Midbrain (tissue), 1 donor: ENCODE results near the gene PGA3.
"Not testable (repeated sequence)": the region's sequence is repeated elsewhere in the genome, so short reads cannot be mapped to it uniquely, and the experiment has no call there.

Experiments used
- DNase-seq: peaks from one replicate; lab custom pipeline; 2025; lab: John Stamatoyannopoulos, UW

Gene PGA3

DNA sequence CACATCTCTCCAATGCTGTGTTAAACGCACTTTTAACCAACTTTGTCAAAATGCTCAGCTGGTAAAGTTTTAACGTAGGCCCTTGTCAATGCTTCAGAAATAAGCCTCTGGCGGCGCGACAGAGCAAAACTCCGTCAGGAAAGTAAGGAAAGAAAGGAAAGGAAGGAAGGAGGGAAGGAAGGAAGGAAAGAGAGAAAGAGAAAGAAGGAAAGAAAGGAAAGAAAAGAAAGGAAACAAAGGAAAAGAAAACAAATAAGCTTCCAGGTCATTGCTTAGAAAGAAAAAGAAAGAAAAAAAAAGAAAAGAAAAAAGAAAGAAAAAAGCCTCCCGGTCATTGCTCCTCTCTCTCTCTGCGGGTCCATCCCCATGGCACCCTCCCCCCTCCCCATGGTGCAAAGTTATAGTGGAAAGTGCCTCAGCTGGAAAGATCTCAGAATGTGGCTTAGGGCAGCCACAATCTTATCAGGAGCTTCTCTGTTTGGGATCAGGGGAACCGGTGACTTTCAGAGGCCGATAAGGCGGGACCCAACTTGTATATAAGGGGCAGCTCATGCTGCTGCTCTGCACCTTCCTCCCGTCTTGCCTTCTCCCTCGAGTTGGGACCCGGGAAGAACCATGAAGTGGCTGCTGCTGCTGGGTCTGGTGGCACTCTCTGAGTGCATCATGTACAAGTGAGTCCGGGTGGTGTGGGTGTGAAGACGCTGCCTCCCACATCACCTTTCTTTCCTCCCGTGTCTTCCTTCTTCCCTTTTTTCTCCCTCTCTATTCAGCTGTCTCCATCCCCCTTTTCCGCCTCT, at the start of gene PGA3:
Gene PGA3, plus strand, starts transcription at position 566 of the 797 bp plus-strand sequence. Its CDS starts 50 bp downstream, at position 616.
- DNase-seq = not testable (repeated sequence)

DNA sequence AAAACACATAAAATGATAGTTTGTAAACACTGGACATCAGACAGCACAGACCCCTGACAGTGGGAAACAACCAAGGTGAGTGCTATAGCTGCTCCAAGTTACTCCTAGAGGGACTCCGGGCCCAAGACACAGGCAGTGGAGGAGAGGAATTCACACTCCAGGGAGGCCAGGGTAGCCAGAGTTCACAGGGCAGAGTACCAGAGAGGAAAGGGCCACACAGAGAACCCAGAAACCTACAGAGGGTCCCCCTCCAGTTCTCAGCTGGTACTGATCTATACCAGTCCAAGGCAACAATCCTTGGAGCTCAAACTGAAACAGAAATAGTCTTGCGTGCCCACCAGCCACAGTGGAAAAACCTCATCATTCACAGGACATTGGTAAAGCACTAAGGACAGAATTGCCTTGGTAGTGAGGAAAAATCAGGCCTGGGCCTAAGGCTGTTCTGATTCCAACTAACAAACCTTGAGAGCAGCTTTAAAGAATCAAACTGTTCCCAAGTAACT, 49.7 kb upstream of the PGA3 start:
- no peak for DNase-seq

GRCh38 chr11:61154528-61154927, 48.8 kb upstream of the PGA3 start:
- DNase-seq = no peak

DNA sequence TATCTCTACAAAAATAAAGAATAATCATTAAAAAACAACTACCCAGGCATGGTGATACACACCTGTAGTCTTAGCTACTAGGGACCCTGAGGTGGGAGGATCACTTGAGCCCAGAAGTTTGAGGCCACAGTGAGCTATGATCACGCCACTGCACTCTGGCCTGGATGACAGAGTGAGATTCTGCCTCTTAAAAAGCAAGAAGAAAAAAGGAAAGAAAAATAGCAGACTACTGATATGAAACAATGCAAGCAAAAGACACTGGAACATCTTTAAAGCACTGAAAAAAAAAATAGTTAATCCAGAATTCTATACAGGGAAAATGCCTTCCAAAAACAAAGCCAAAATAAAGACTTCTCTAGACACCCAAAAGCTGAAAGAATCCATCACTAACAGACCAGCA, 48.0 kb upstream of the PGA3 start:
- no peak for DNase-seq

- DNase-seq = no peak
Observed at GRCh38 chr11:61155741-61156140, 47.6 kb upstream of the PGA3 start.

- no peak for DNase-seq
Observed at GRCh38 chr11:61157743-61158142, 45.6 kb upstream of the PGA3 start.

DNA sequence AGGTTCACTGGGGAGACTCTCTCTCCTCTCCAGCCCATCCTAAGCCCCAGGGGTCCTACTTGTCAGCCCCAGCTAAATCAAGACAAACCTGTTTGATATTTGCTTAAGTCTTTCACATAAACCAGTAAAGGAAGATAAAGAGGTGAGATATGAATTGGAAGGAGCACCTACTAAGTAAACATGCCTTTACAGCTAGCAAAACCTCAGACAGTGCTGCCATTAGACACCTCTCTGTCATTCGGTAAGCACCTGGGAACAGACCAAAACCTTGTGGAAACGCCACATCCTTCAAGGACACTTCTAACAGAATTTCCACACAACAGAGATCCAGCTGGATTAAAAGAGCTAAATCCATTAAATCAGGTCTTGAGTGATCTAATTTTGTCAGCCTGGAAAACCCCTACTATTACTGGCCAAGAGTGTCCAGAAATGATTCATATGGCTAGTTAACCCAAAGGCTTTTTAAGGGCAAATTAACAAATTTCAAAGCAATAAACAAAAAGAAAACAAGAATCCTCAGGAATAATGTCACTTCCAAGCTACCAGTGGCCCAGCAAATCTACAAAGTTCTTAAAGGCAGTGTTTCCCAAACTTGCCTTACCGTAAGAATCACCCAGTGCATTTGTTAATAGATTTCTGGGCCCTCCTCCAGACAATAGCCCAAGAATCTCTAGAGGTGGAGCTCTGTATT, 44.5 kb upstream of the PGA3 start:
- no peak for DNase-seq

DNA sequence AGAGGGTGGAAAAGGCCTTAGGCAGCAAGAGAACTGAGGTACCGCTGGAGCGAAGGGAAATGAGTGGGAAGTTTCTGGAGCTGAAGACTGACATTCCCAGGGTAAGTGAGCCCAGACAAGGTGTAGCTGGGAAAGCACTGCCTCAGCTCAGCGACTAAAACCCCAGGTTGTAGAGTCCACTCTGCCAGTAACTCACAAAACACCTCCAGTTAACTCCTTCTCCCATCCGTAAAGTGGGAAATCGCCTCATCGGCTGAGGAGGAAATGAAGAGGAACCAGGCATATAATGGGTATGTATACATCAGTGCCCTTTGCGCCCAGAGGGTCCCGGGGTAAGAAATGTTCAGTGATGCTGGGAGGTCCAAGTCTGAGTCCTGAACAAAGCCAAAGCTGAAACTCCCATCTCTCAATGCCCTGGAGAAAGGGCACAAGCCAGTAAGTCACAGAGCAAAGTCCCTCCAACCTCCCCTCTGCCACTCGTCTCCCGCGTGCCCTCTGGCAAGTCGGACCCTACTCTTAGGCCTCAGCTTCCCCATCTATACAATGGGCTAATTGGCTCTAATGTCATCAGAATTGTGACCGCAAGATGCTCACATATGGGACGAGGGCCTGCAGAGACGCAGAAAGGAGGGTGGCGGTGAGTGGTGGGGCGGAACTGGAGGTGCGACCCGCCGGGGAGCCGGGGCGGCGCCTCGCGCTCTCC, 42.7 kb upstream of the PGA3 start:
- DNase-seq = no peak

DNA sequence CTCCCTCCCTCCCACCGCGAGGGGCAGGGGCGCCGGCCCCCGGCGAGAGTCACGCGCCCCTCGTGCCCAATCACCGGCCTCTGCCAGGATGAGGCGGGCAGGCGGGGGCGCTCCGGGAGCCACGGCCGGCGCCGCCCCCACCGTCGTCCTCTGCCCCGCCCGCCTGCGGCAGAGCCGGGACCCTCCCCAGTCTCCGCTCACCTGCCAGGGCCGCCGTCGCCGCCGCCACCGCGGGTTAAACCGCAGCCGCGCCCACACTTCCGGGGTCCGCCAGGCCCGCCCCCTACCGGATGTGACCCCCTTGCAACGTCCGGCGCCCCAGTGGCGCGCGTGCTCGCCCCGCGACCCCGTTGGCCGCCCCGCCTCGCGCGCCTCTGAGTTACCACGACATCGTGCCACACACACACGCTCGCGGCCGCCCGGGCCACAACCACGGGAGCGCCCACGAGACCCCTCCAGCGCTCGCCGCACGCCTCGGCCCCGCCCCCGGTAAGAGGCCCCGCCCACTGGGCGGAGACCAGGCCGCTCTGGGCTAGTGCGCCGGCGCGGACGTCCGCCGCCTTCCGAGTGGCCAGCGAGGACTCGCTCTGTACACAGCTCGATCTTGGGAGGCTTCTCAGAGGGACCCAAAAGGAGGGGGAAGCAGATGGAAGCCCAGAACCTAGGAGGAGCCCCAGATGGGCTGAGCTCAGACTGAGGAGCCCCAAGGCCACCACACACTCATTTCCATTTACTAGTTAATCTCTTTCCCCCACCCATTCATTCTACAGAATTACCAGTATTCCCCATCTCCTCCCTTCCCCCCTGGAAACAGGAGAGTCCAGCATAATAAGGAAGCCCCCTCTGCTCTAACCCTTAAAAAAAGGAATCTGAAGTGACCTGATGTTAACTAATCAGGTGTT, 41.9 kb upstream of the PGA3 start, which contains the start of gene VPS37C:
Gene VPS37C, minus strand, starts transcription at position 237 of the 902 bp plus-strand sequence. CDS start 22,597 bp downstream, outside the sequence.
- DNase-seq = peak; percentile 92

DNA sequence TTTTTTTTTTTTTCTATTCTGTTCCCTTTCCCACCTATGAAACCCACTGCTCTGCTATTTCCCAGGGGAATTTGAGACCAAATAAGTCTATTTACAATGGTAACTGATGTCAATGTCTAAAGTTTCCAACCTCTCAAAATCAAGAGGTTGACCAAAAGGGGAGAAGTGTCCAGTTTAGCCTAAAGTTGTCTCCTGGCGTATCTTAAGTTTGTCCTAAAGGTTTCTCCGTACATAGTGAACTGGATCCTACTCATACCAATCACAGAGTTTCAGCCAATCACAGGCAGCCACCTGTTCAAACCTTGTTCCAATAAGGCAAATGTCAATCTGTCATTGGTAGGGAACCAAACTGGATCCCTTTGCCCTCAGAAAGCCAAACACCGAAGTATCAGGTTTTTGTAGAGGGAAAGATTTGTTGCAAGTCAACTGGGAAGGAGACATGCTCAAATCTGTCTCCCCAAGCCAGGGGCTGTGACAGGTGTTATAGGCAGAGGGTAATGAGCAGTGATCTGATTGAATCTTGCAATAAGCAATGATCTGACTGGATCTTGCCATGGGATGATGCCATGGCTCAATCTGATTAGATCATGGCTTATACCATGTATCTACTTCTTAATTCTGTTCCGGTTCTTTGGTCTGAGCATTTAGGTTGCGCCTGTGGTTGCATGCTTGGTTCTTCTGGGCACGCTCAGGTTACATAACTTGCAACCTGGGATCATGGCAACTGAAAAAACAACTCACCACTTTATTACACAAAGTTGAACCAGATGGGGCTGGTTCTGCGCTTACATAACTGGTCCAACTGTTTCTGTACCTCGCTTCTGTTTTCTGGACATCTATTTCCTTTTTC, 41.0 kb upstream of the PGA3 start:
- DNase-seq = peak; percentile 17

GRCh38 chr11:61163021-61163420, 40.3 kb upstream of the PGA3 start:
- no peak for DNase-seq

- no peak for DNase-seq
Observed at GRCh38 chr11:61163714-61164605, 39.4 kb upstream of the PGA3 start.

DNA sequence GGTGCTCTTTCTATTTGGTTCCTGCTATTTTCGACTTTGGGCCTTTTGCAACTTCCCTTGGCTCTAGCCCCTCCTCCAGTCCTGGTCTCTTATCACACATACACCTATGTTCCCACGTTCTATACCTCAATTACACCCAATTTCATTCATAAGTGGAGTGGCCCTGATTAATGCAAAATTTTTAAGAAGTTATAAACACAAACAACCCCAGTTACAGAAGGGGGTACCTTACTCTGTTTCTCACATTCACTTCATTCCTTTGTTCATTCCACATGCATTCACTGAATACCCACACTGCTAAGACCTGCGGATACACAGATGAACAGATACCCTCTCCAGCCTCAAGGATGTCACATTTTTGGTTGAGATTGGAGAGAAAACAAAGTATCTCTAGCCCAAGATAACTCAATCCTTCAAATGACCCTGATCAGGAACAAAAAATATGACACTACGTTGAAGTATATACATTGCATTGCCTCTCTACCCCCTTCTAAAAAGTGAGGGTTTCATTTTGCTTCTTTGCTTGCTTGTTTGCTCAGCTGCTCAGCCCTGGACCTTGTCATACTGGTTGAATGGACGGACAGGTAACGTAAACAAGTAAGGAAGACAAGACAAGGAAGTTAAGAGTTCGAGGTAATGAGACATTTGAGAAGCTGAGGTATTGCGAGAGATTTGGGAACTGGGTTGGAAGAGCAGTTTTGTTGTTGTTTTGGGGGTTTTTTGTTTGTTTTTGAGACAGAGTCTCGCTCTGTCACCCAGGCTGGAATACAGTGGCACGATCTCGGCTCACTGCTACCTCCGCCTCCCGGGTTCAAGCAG, 38.5 kb upstream of the PGA3 start:
- DNase-seq = no peak

DNA sequence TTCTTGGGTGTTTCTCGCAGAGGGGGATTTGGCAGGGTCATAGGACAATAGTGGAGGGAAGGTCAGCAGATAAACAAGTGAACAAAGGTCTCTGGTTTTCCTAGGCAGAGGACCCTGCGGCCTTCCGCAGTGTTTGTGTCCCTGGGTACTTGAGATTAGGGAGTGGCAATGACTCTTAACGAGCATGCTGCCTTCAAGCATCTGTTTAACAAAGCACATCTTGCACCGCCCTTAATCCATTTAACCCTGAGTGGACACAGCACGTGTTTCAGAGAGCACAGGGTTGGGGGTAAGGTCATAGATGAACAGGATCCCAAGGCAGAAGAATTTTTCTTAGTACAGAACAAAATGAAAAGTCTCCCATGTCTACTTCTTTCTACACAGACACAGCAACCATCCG, 37.5 kb upstream of the PGA3 start:
- DNase-seq = not testable (repeated sequence)

DNA sequence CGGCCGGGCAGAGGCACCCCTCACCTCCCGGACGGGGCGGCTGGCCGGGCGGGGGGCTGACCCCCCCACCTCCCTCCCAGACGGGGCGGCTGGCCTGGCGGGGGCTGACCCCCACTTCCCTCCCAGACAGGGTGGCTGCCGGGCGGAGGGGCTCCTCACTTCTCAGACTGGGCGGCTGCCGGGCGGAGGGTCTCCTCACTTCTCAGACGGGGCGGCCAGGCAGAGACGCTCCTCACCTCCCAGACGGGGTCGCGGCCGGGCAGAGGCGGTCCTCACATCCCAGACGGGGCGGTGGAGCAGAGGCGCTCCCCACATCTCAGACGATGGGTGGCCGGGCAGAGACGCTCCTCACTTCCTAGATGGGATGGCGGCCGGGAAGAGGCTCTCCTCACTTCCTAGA, 37.0 kb upstream of the PGA3 start:
- DNase-seq = not testable (repeated sequence)

GRCh38 chr11:61168042-61168688, 35.1 kb upstream of the PGA3 start:
- no peak for DNase-seq

DNA sequence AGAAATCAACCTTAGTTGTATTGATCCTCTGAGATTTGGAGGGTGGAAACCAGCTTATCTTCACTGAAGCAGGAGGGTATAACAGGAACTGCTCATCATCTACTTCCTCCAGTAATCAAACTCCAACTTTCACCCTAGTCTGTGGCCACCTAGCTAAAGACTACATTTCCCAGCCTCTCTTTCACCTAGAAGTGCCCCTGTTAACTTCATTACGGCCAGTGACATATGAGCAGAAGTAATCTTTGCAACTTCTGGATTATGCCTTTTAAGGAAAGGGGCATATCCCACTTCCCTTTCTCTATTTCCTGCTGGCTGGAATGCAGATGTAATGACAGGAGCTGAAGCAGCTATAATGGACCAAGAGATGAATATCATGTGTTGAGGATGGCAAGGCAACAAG, 34.5 kb upstream of the PGA3 start:
- no peak for DNase-seq

GRCh38 chr11:61170566-61170965, 32.7 kb upstream of the PGA3 start:
- no peak for DNase-seq
